Measurements from ENCODE around the gene DHX38.

The DHX38 gene

DNA sequence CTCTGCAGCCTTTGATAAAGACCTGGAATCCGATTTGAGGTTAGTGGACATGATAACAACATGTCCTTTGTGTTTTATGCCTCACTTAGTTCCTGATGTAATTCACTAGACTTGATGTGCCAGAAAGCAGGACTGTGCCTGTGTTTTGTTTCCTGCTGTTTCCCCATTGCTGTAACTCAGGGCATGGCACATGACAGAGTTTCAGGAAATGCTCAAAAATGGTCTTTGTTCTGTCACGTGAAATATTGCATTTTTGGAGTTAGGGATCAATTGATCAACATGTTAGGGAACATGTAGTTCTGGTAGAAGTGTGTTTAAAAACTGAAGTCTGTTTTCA lies 32.8 kb downstream of the DHX38 start:
- TF ChIP-seq, protein P1, sequence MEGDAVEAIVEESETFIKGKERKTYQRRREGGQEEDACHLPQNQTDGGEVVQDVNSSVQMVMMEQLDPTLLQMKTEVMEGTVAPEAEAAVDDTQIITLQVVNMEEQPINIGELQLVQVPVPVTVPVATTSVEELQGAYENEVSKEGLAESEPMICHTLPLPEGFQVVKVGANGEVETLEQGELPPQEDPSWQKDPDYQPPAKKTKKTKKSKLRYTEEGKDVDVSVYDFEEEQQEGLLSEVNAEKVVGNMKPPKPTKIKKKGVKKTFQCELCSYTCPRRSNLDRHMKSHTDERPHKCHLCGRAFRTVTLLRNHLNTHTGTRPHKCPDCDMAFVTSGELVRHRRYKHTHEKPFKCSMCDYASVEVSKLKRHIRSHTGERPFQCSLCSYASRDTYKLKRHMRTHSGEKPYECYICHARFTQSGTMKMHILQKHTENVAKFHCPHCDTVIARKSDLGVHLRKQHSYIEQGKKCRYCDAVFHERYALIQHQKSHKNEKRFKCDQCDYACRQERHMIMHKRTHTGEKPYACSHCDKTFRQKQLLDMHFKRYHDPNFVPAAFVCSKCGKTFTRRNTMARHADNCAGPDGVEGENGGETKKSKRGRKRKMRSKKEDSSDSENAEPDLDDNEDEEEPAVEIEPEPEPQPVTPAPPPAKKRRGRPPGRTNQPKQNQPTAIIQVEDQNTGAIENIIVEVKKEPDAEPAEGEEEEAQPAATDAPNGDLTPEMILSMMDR (IDR thresholded peaks at IDR 0.05; ENCODE audit: control insufficient read depth, extremely low read depth, insufficient read depth): no peak
- no peak overlapping the region for H3K4me3 ChIP-seq (ENCODE audit: low read depth, low read length)
- no peak for DNase-seq (ENCODE audit: low read depth)

GRCh38 chr16:72128701-72129100 lies 35.1 kb downstream of the DHX38 start:
- DNase-seq (ENCODE audit: low read depth): no peak
- no peak overlapping the region for H3K4me3 ChIP-seq (ENCODE audit: low read depth, low read length)
- TF ChIP-seq, protein P1 (IDR thresholded peaks at IDR 0.05; ENCODE audit: control insufficient read depth, extremely low read depth, insufficient read depth): no peak

DNA sequence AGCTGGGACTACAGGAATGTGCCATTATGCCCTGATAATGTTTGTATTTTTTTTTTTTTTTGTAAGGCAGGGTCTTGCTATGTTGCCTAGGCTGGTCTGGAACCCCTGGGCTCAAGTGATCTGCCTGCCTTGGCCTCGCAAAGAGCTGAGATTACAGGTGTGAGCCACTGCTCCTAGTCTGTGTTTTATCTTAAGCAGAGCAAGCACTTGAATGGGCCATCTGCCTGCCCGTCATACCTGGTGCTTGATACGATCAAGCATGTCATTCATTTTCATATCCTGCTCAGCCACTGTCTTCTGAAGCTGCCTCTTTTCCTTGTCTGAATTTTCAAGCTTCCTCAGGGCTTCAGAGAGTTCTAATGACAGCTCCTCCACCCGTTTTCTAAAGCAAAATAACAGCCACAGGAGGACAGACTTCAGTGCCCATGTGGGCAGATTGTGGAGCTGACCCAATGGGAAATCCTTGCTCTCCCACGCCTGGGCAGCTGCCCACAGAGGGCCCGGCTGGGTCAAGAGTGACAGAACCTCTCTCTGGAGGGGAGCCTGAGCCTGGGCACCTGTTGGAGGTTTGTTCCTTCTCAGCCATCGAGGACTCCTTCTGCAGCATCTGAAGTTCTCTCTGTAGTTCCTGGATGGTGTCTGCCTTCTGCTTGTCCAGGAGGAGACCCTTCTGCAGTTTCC lies 36.5 kb downstream of the DHX38 start:
- H3K4me3 ChIP-seq (ENCODE audit: low read depth, low read length): no peak overlapping the region
- peak; percentile 3 for DNase-seq (ENCODE audit: low read depth)
- TF ChIP-seq, protein P1 (IDR thresholded peaks at IDR 0.05; ENCODE audit: control insufficient read depth, extremely low read depth, insufficient read depth): no peak

- TF ChIP-seq, protein P1 (IDR thresholded peaks at IDR 0.05; ENCODE audit: control insufficient read depth, extremely low read depth, insufficient read depth): no peak
- H3K4me3 ChIP-seq (ENCODE audit: low read depth, low read length): no peak overlapping the region
- no peak for DNase-seq (ENCODE audit: low read depth)
These were observed 37.4 kb downstream of the DHX38 start for GRCh38 chr16:72131036-72131435.

- TF ChIP-seq, protein P1 (IDR thresholded peaks at IDR 0.05; ENCODE audit: control insufficient read depth, extremely low read depth, insufficient read depth): no peak
These were observed 39.1 kb downstream of the DHX38 start for GRCh38 chr16:72132726-72133125.

GRCh38 chr16:72134507-72134906 lies 40.9 kb downstream of the DHX38 start:
- TF ChIP-seq, protein P1 (IDR thresholded peaks at IDR 0.05; ENCODE audit: control insufficient read depth, extremely low read depth, insufficient read depth): no peak
- no peak overlapping the region for H3K4me3 ChIP-seq (ENCODE audit: low read depth, low read length)
- no peak for DNase-seq (ENCODE audit: low read depth)

More at GRCh38 chr16:72132726-72133125, 39.1 kb downstream of the DHX38 start:
- no peak overlapping the region for H3K4me3 ChIP-seq (ENCODE audit: low read depth, low read length)
- DNase-seq (ENCODE audit: low read depth): no peak
